ENCODE measurements around the gene HNRNPM.

HNRNPM gene

DNA sequence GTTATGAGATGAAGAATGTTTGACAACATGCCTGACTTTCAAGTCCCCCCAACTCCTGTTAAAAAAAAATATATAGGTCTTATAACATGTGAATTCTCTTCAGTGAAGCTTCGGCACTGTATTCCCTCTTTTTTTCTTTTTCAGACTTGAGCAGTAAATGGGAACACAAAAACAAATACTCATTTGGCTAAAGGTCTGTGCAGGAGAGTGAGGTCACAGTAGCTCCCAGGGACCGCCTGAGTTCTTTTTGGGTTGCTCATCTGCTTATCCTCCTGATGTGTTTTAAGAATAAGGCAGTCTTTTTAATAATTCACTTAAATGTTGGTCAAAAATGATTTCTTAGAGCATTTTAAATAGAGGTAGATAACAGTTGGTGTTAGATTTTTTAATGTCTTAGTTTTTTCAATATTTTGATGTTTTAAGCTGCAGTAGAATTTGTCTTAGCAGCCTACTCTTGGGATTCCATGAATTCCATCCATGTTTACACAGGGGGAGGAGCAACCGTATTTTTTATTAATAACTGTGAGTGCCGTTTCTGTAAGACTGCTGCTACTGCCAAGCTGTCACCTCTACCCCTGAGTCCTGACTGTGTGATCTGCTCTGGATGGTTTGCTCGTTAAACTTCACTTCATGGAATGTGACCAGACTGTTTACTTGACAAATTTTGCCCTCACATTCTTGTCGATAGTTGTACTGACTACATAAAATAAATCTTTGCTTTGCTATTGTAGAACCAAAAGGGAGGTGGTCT lies 14.9 kb downstream of the HNRNPM start:
- TF ChIP-seq GATA1 (IDR thresholded peaks at IDR 0.05; ENCODE audit: low read depth, low read length) (no peak), POLR2A (IDR thresholded peaks at IDR 0.05; ENCODE audit: low read length) (no peak)
- no peak for DNase-seq

DNA sequence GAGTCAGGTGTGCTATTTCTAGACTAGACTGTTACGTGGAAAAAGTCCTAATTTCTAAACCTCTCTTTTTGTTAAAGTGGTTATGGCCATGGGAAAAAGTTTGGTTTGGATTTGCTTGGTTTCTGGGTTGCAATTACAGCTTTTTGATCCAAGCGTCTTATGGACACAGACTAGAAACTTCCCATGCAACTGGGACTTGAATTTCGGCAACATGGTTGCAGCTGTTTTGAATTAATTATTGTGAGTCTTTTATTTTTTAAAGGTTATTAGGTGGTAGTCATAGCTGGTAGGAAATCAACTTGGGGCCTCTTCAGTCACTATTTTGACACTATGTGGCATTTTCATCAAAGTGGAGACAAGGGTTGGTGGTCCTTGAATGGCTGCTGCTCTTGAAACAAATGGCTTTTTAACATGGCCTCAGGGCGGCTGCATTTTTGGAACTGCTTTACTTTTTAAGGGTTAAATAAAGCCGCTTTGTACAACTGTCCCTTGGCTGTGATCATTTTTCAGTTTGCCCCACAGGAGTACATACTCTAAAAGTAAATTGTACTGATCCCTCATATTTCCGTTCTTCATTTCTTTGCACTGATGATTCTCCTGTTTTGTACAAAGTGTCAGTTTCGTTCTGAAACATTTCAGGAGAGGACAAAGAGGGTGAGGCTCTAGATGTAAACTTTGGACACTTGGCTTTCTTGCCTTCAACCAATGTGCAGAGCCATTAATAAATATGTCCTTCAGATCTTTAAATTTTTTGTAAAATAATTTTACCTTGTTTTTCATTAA lies 15.9 kb downstream of the HNRNPM start:
- no peak for DNase-seq
- TF ChIP-seq GATA1 (IDR thresholded peaks at IDR 0.05; ENCODE audit: low read depth, low read length) (no peak), POLR2A (IDR thresholded peaks at IDR 0.05; ENCODE audit: low read length) (no peak)

DNA sequence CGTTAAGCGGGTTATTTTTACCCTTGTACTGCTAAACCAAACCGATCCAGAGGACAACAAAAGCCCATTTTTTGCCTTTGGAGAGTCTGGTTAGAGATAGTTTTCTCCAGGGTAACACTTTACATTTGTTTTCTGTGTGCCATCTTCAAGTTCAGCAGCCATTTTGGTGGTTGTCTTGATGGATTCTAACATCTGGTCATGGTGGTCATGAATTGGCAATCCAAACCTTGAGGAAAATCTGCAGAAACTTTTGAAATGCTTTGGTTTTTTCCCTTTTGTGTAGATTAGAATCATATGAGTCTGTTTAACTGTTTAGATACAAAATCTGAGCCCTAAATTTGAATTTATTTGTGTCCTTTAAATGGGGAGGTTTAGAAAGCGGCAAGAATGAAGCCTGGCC lies 16.6 kb downstream of the HNRNPM start:
- DNase-seq: no peak
- no peak for TF ChIP-seq POLR2A (IDR thresholded peaks at IDR 0.05; ENCODE audit: low read length)

DNA sequence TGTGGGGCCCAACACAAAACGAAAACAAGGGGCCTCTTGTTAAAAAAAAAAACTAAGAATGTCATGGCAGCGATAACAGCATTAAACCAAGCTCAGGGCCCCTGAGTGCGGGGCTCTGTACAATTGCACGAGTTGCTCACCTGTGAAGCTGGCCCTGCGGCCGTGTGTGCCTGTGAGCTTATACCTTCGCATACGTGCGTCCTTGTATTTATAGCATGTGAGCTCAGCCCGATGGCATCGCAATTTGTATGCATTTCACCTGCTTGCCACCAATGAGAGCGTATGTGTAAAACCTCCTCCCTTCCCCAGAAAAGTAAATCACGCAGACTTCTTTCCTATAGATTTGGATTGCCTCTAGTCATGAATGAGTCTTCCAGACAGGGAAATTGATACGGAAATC lies 17.1 kb downstream of the HNRNPM start:
- no peak for DNase-seq
- TF ChIP-seq POLR2A (IDR thresholded peaks at IDR 0.05; ENCODE audit: low read length): no peak
- TF ChIP-seq GATA1 (IDR thresholded peaks at IDR 0.05; ENCODE audit: low read depth, low read length): no peak

DNA sequence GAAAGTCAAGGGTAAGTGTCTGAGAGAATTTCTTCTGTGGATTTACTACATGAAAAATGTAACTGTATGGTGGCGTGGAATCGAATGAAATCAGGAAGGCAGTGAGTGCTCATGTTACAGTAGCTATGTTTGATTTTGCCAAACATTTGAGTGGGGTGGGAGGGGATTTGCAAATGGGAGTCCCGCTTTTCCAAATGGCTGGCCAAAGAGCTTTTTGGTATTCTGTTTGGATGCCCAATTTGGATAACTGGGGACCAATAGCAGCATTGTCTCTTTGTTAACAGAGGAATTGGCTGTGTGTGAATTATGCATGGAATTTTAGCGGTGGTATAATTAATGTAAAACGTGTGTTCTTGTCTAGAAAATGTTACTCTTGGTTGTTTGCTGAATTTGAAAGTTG lies 17.8 kb downstream of the HNRNPM start:
- no peak for DNase-seq
- TF ChIP-seq GATA1 (IDR thresholded peaks at IDR 0.05; ENCODE audit: low read depth, low read length) (no peak), POLR2A (IDR thresholded peaks at IDR 0.05; ENCODE audit: low read length) (no peak)

DNA sequence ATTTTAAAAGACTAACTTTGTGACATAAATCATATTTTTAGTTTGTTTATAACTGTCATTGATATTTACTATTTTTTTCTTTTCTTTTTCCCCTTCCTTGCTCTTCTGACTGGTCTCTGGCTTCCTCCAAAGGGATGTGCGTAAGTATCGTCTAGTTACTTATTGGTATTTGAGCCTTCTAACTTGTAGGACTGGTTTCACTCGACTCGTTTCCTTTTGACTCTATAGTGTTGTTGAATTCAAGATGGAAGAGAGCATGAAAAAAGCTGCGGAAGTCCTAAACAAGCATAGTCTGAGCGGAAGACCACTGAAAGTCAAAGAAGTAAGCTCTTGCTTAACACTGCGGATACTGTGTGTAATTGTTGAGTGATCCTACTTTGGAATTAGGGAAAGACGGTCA lies 18.6 kb downstream of the HNRNPM start:
- DNase-seq: no peak
- no peak for TF ChIP-seq POLR2A (IDR thresholded peaks at IDR 0.05; ENCODE audit: low read length)
- TF ChIP-seq GATA1 (IDR thresholded peaks at IDR 0.05; ENCODE audit: low read depth, low read length): no peak

DNA sequence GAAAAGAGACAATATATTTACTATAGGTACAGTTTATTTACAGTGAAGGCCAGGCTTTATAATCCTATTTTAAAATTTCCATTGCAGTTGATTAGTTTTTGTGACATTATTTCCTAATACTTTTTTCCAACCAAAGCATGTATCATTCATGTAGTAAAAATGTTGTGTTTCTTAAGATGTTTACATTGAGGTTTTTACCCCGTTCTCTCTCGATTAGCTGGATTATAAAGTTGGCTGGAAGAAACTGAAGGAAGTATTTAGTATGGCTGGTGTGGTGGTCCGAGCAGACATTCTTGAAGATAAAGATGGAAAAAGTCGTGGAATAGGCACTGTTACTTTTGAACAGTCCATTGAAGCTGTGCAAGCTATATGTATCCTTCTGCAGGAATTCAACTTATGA lies 21.2 kb downstream of the HNRNPM start:
- DNase-seq: no peak
- TF ChIP-seq POLR2A (IDR thresholded peaks at IDR 0.05; ENCODE audit: low read length) (no peak), GATA1 (IDR thresholded peaks at IDR 0.05; ENCODE audit: low read depth, low read length) (no peak)

DNA sequence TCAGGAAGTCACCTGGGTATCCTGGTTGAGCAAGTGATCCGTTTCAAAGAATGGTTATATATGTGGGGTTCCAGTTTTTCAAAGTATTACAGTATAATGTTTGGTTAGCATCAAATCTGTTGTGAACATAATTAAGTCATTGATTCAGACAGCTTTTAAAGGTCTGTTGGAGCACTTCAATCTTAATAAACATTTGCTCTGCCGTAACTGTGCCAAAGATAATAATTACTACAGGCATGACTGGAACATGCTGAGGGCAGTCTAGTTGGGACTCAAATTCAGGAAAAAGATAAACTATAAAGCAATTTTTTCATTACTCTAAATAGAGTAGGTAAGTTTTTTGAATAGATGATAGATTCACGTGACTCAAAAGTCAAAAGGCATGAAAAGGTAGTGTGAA lies 23.3 kb downstream of the HNRNPM start:
- no peak for DNase-seq
- TF ChIP-seq POLR2A (IDR thresholded peaks at IDR 0.05; ENCODE audit: low read length) (no peak), GATA1 (IDR thresholded peaks at IDR 0.05; ENCODE audit: low read depth, low read length) (no peak)

DNA sequence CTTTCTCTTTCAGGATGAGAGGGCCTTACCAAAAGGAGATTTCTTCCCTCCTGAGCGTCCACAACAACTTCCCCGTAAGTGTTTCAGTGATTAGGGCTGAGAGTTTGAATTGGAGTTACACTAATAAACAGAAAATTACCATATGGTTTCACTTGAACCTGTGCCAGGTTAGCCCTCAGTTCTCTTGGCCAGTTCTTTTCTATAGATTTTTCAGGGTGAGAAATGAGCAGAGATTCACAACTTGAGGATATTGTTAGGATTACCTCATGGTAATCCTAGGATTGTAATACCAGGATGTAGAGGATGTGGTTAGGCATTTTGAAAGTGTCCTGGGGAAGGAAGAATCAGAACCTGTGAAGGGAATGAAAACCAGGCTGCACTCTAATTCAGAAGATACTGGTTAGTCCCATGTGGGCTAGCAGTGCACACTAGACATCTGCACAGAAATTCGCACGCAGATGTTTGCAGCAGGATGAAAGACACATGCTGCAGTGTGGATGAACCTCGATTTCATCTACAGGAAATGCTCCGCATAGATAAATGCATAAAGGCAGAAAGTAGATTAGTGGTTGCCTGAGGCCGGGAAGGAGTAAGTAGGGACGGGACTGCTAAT lies 24.1 kb downstream of the HNRNPM start:
- TF ChIP-seq GATA1 (IDR thresholded peaks at IDR 0.05; ENCODE audit: low read depth, low read length) (no peak), POLR2A (IDR thresholded peaks at IDR 0.05; ENCODE audit: low read length) (no peak)
- no peak for DNase-seq

DNA sequence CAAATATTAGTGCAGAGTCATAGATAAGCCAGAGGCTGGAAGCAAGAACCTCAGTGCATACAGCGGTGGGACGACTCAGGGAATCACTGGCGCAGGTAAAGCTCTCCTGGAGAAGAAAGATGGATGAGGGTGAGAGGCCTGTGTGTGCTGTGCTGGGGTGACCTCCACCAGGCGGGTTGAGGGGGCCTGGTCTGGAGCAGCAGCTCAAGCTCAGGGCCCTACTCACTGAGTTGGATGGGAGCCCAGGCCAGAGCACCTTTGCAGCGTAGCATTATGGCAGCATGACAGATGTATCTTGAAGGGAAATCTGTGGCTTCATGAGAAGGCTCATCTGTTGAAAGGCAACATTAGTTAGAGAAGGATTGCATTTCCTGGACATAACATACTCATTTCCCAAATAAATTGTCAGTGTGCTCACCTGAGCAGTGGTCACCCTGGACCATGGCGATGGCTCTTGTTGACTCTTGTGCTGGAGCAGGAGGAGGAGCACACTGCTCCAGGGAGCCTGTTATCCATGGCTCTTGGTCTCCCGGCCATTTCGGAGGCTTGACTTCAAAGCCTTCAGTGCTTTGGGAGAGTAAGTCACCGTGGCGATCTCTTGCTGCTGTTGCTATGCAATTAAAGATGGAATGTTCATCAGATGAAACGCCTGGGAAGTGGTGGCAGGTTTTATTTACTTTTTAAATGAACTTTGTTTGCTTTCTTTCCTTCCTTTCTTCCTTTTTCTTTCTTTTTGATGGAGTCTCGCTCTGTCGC lies 25.0 kb downstream of the HNRNPM start:
- no peak for DNase-seq
- no peak for TF ChIP-seq POLR2A (IDR thresholded peaks at IDR 0.05; ENCODE audit: low read length)
- TF ChIP-seq GATA1 (IDR thresholded peaks at IDR 0.05; ENCODE audit: low read depth, low read length): no peak

DNA sequence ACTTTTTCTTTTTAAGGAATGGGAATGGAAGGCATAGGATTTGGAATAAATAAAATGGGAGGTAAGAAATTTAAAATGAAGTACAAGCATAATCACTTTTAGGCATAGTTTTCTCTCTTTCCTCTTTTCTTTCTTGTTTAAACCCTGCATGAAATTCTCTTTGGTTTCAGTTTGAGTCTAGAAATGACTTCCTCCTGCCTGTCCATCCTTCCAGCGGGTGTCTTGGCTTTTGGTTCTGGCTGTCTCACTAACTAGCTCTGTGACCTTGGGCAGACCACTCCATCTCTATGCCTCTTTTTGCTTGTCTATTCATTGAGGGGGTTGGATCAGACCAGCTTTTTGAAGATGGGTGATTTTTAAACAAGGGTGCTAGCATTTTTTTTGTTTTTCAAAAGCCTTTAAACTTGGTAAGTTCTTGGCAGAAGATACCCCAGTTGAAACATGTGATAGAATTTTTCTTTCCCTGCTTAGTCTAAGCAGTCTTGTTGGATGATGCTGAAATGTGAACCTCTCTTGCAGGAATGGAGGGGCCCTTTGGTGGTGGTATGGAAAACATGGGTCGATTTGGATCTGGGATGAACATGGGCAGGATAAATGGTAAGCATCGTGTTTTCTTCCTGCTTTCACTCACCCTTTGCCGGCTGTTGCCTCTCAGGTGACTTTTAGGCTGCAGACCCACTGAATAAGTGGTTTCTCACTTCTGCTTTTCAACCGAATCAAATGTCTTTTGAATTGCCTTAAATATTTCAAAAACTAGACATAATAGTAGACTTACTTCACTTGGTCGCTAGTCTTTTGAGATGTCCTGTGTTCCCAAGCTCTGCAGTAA lies 29.1 kb downstream of the HNRNPM start:
- DNase-seq: no peak
- TF ChIP-seq POLR2A (IDR thresholded peaks at IDR 0.05; ENCODE audit: low read length): no peak
- no peak for TF ChIP-seq GATA1 (IDR thresholded peaks at IDR 0.05; ENCODE audit: low read depth, low read length)

DNA sequence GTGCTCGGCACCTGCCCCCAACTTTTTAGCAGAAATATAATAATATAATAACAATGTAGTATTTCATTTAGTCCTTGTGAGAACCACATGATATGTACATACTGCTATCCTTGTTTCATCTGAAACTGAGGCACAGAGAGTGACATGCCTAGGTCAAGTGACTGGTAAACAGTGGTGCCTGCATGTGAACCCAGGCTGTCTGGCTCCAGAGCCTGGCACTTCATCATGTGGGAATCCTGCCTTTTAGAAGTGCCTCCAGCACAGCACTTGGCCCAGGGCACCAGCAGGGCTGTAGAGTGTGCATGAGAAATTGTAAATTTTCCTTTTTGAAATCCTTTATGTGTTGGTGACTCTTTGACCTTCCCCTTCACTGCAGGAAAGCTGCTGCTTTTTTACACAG lies 30.2 kb downstream of the HNRNPM start:
- no peak for DNase-seq
- TF ChIP-seq GATA1 (IDR thresholded peaks at IDR 0.05; ENCODE audit: low read depth, low read length) (no peak), POLR2A (IDR thresholded peaks at IDR 0.05; ENCODE audit: low read length) (no peak)

DNA sequence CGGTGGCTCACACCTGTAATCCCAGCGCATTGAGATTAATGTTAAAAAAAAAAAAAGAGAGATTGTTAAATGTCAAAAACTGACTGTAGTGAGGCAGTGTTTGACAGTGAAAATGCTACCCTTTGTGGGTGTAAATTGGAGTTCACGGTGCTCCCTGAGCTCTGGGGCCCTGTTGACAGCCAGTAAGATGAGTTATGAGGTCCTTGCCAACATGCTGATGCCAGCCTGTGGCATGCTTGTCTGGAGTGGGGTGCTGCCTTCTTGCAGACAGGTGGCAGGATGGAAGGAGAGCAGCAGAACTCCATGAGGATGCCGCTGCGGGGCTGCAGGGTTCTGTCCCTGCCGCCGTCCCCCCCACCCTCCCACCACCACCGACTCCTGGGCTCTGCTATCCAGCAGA lies 31.7 kb downstream of the HNRNPM start:
- no peak for DNase-seq
- TF ChIP-seq GATA1 (IDR thresholded peaks at IDR 0.05; ENCODE audit: low read depth, low read length) (no peak), POLR2A (IDR thresholded peaks at IDR 0.05; ENCODE audit: low read length) (no peak)

Data from erythroblast (primary cell).